Germinal center (tissue), 1 donor: ENCODE data around the gene FBXO34.

Source experiments
- DNase-seq: peaks from one replicate; pipeline ENCODE4 v3.0.0; 2012; ENCODE audit warnings: mixed read lengths, low spot score

The FBXO34 gene

GRCh38 chr14:55272922-55273321, 1.7 kb downstream of the FBXO34 start:
- no peak for DNase-seq

- no peak for DNase-seq
These were observed 2.9 kb downstream of the FBXO34 start for GRCh38 chr14:55274146-55274545.

DNA sequence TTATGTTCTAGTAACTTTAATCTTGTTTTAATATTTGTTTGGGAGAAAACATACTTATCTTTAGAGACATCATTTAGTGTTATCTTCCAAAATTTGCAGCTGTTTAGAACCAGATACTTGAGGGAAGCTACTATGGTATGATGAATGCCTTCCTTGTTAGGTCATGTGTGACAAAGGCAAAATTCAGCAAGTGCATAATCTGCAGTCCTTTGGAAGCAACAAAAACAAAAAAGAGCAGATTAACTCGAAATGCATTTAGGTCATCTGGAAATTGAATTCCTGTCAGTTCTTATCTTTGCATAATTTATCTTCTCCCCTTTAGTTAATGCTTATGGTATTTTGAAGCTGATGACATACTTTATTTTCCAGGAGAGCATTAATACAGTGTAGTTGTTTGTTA, 3.5 kb downstream of the FBXO34 start:
- DNase-seq: no peak

- DNase-seq: no peak
These were observed 5.5 kb downstream of the FBXO34 start for GRCh38 chr14:55276736-55277135.

- peak; percentile 34 for DNase-seq
These were observed 6.9 kb downstream of the FBXO34 start for GRCh38 chr14:55277972-55278740.

GRCh38 chr14:55279384-55279783, 8.2 kb downstream of the FBXO34 start:
- no peak for DNase-seq

- no peak for DNase-seq
These were observed 10.2 kb downstream of the FBXO34 start for GRCh38 chr14:55281316-55281839.

- DNase-seq: no peak
These were observed 13.9 kb downstream of the FBXO34 start for GRCh38 chr14:55285048-55285652.

DNA sequence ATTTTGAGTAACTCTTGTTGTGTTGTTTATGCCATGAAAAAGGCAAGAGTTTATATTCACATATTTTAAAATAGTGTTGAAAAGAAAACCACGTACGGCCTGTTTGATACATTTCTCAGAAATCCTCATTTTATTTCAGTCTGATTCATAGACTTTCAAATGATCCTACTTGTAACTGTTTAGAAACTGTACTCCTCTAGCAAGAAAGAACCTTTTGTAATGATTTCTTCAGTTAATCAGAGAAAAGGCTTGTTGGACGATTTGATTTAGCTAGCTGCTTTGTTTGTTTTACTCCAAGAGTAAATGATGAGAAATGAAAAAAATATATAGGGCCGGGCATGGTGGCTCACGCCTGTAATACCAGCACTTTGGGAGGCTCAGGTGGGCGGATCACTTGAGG, 17.2 kb downstream of the FBXO34 start:
- no peak for DNase-seq

DNA sequence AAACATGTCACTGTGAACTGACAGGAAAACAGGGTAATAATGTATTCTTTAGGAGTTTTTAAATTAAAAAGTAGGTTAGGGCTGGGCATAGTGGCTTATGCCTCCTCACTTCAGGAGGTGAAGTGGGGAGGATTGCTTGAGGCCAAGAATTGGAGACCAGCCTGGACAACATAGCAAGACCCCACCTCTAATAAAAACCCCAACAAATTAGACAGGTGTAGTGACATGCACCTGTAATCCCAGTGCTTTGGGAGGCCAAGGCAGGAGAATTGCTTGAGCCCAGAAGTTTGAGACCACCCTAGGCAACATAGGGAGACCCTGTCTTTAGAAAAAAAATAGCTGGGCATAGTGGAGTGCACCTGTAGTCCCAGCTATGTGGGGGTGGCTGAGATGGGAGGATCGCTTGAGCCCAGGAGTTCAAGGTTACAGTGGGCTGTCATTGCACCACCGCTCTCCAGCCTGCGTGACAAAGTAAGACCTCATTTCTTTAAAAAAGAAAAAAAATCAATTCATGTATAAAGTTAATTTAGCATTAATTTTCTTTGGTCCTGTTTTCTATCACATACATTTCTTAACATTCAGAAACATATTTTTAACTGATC, 20.4 kb downstream of the FBXO34 start:
- DNase-seq: no peak

DNA sequence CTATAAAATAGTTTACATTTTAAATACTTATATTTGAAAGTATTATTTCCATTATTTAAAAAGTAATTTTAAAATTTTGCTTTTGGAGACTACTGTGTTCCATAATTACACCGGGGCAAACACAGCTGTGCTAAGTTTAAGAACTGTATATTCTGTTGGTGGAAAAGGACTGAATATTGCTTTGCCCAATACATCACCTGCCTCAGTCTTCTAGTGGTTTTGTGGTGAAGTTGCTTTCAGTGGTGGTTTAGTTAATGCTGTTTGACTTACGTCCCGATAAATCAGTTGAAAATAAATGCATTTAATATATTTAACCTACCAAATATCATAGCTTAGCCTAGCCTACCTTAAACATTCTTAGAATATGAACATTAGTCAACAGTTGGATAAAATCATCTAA, 23.4 kb downstream of the FBXO34 start:
- no peak for DNase-seq

GRCh38 chr14:55297611-55298499, 26.6 kb downstream of the FBXO34 start:
- DNase-seq: peak; percentile 7

- DNase-seq: no peak
These were observed 27.2 kb downstream of the FBXO34 start for GRCh38 chr14:55298500-55298822.

DNA sequence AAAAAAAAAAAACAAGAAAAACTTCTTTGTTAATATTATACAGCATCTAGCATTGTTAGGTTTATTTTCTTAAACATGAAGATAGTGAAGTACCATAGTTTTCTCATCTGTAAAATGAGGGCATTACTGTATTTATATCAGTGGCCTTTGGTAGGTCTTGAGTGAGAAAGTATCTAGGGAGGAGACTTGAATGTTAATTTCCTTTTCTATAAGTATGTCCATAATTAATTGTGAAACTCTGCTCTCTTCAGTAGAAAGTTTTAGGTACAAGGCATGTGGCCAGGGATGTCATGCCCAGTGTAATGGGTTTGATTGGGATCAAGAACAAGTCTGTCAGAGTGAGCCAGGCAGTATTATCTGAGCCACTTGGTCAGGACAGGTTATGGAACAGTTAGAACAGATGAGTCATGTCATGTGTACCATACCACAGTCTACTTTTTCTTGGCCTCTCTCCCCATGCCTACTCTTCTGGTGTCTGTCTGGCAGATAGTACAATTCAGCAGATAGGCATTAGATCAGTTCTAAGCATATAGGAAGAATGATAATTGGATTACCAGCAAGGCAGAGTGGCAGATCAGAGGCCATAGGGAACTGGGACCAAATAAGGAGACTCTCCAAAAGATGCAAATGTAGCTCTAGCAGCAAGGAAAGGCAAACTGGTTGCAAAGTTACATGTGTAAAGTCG, 30.4 kb downstream of the FBXO34 start:
- no peak for DNase-seq

GRCh38 chr14:55302367-55303124, 31.3 kb downstream of the FBXO34 start:
- no peak for DNase-seq

- DNase-seq: no peak
These were observed 31.9 kb downstream of the FBXO34 start for GRCh38 chr14:55303125-55303499.

- DNase-seq: no peak
These were observed 32.5 kb downstream of the FBXO34 start for GRCh38 chr14:55303691-55304145.

DNA sequence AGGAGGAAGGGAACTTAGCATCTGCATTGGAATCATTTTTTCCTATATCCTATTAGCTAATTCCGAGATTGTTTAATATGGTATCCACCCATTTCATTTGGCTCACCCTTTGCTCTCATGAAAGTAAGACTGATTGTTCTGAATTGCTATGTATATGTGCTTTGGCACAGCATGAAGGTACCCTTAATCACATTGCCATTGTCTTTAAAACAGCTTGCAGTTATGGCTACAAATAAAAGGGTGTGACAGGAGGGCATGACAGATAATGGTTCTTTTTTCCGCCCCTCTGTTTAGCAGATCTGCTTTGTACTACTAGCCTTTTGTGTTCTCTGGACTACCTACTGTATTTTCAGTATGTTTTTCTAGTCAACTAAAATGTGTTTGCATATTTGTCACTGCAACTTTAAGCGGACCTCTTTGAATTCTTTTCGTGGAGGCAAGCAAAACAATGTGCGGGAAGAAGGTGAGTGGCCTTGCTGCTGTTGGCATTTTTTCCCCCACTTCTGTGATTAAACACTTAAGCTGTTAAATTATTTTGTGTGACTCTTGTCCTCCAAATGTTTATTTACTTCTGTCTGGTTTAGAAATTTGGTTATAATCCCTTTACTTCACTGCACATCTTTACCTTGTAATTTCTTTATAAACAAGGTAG, 35.8 kb downstream of the FBXO34 start:
- no peak for DNase-seq

DNA sequence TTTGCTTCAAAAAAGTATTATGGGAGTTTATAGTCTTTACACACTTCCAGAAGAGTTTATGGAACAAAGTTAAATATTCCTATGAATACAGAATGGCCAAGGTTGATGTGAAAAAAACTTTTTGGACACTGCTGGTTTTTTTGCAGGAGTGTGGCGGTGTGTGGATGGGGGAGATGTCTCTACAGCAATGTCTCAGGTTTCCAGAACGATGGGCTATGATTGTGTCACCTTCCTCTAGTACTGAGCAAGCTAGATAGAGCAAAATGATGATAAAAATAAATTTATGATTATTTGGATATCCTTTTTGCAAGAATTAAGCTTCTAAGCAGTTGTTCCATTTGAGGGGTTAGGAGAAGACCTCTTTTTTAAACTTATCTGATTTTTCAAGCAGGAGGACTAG, 37.9 kb downstream of the FBXO34 start:
- no peak for DNase-seq

- no peak for DNase-seq
These were observed 38.6 kb downstream of the FBXO34 start for GRCh38 chr14:55309761-55310365.
